ENCODE results near the gene ZNF579. TPM values are rescaled to one million over a fixed set of nuclear protein-coding genes. Genes with fewer than 3 reads are reported as not detected.

ZNF579 gene
- total RNA-seq, 2 experiments from 2014 or later, result 6.1 to 11.1 TPM

- H2AFZ ChIP-seq (ENCODE audit: low read length), result no peak overlapping the region
- peaks cover 25% of the 10 kb centered on the region for H3K36me3 ChIP-seq (ENCODE audit: insufficient read depth, low read length)
- H4K20me1 ChIP-seq (ENCODE audit: insufficient read depth, low read length), result no peaks in the 10 kb centered on the region
- no peak overlapping the region for H3K4me3 ChIP-seq (ENCODE audit: low read depth, low read length, poor library complexity, severe bottlenecking)
- ChIA-PET CTCF (ENCODE audit: unreplicated experiment) (no interaction called here), POLR2A (no interaction called here)
- DNase-seq (ENCODE audit: low spot score), result no peak
- peaks cover 11% of the 10 kb centered on the region for H3K4me1 ChIP-seq (ENCODE audit: insufficient read depth, low read length, poor library complexity, severe bottlenecking)
- no peak overlapping the region for H3K4me2 ChIP-seq (ENCODE audit: low read length)
- intact Hi-C loops (cut with micrococcal nuclease; ENCODE audit: unreplicated experiment), result no loop called here
- no peaks in the 10 kb centered on the region for H3K79me2 ChIP-seq (ENCODE audit: insufficient read depth, low read depth, low read length)
- no TSS peak for BruUV-seq (replicated peaks)
- no peaks in the 10 kb centered on the region for H3K9me2 ChIP-seq (ENCODE audit: insufficient read depth, low read length)
- no peak overlapping the region for H3K27ac ChIP-seq (ENCODE audit: low read depth, low read length, poor library complexity, severe bottlenecking)
- TF ChIP-seq EZH2phosphoT487 (IDR thresholded peaks at IDR 0.05; ENCODE audit: borderline replicate concordance, low read depth, low read length), result no peak
- TF ChIP-seq CTCF (conservative IDR thresholded peaks at IDR 0.05; ENCODE audit: low read length), result no peak
- no peaks in the 10 kb centered on the region for H3K9me3 ChIP-seq (ENCODE audit: low read length)
Observed at GRCh38 chr19:55621205-55621672, 40.6 kb upstream of the ZNF579 start.

- no peak for DNase-seq (ENCODE audit: low spot score)
Observed at GRCh38 chr19:55620410-55621204, 40.0 kb upstream of the ZNF579 start.

More at GRCh38 chr19:55620410-55621204, 40.0 kb upstream of the ZNF579 start:
- TF ChIP-seq EZH2phosphoT487 (IDR thresholded peaks at IDR 0.05; ENCODE audit: borderline replicate concordance, low read depth, low read length) (no peak), CTCF (conservative IDR thresholded peaks at IDR 0.05; ENCODE audit: low read length) (no peak)
- H3K79me2 ChIP-seq (ENCODE audit: insufficient read depth, low read depth, low read length), result no peaks in the 10 kb centered on the region
- peaks cover 11% of the 10 kb centered on the region for H3K4me1 ChIP-seq (ENCODE audit: insufficient read depth, low read length, poor library complexity, severe bottlenecking)
- ChIA-PET CTCF (ENCODE audit: unreplicated experiment) (no interaction called here), POLR2A (no interaction called here)
- intact Hi-C loops (cut with micrococcal nuclease; ENCODE audit: unreplicated experiment), result no loop called here
- peaks cover 32% of the 10 kb centered on the region for H3K36me3 ChIP-seq (ENCODE audit: insufficient read depth, low read length)
- H3K9me2 ChIP-seq (ENCODE audit: insufficient read depth, low read length), result no peaks in the 10 kb centered on the region
- H3K27ac ChIP-seq (ENCODE audit: low read depth, low read length, poor library complexity, severe bottlenecking), result no peak overlapping the region
- H4K20me1 ChIP-seq (ENCODE audit: insufficient read depth, low read length), result no peaks in the 10 kb centered on the region
- H3K4me2 ChIP-seq (ENCODE audit: low read length), result no peak overlapping the region
- H2AFZ ChIP-seq (ENCODE audit: low read length), result no peak overlapping the region
- no TSS peak for BruUV-seq (replicated peaks)
- H3K4me3 ChIP-seq (ENCODE audit: low read depth, low read length, poor library complexity, severe bottlenecking), result no peak overlapping the region
- no peaks in the 10 kb centered on the region for H3K9me3 ChIP-seq (ENCODE audit: low read length)

Measured in OCI-LY7 (cell line).